NCI-H2107 treated with DMSO at 0.1 percent for 48 hours (cell line): Measurements from ENCODE around the gene GRIK4.
A peak's percentile ranks its signal among the peaks of the same experiment; 100 is the strongest.
"Not testable (repeated sequence)": the region's sequence is repeated elsewhere in the genome, so short reads cannot be mapped to it uniquely, and the experiment has no call there.

Experiments used
- DNase-seq: peaks from one replicate; lab custom pipeline; 2025; ENCODE audit not compliant: unreplicated experiment; lab: John Stamatoyannopoulos, UW

GRIK4 gene

GRCh38 chr11:120722524-120722923, 211.0 kb downstream of the GRIK4 start:
- no peak for DNase-seq

DNA sequence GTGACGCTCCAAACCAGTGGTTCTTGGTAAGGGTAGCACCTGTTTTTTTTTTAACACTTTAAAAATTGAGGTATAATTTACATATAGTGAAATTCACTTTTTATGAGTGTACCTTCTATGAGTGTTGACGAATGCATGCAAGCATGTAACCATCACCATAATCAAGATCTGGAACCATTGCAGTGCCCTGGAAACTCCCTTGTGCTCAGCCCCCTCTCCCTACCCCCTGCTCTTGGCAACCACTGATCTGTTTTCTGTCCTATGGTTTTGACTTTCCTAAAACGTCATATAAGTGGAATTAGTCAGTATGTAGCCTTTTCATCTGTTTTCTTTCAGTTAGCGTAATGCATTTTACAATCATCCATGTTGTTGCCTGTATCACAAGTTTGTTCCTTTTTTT, 212.2 kb downstream of the GRIK4 start:
- no peak for DNase-seq

DNA sequence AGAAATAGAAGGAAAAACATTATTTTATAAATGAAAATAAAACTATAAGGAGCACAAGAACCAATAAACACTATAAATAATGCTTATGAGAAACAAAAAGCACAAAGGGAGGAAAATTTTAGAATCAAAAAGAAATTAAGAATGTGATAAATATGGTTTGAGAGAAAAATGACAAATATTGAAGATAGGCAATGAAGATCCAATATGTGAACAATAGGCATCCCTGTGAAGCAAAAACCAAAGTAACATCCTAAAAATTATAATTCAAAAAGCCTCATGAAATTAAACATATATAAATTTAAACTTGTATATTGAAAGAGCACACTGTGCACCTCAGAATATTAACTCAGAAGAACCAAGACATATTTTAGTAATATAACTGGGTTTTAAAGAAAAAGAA, 216.2 kb downstream of the GRIK4 start:
- DNase-seq: no peak

DNA sequence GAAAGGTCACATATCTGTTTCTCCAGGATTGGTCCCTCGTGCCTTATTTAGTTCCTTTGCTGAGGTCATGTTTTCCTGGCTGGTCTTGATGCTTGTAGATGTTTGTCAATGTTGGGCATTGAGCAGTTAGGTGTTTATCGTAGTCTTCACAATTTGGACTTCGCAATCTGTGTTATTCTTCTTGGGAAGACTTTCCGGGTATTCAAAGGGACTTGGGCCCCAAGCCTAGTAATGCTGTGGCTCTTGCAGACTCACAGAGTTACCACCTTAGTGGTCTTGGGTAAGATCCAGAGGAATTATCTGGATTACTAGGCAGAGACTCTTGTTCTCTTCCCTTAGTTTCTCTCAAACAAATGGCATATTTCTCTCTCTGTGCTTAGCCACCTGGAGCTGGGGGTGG, 223.5 kb downstream of the GRIK4 start:
- no peak for DNase-seq

- no peak for DNase-seq
These were observed 227.0 kb downstream of the GRIK4 start for GRCh38 chr11:120738516-120739046.

DNA sequence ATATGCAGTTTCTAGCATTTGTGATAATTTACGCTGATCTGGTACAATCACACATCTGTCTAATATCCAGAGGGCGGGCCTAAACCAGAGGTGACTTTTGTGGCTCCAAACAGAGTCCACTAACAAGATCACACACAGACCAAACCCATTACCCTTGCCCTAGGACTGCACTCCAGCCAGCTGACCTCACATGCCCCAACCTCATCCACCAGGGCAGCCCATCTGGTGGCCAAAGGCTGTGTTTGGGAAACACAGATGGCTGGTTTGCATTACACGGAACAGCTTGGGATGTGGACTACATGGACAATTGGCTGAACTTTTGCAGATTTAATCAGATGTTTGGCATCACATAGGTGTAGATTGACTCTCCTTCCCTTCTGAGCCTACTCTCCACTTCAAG, 228.2 kb downstream of the GRIK4 start:
- no peak for DNase-seq

DNA sequence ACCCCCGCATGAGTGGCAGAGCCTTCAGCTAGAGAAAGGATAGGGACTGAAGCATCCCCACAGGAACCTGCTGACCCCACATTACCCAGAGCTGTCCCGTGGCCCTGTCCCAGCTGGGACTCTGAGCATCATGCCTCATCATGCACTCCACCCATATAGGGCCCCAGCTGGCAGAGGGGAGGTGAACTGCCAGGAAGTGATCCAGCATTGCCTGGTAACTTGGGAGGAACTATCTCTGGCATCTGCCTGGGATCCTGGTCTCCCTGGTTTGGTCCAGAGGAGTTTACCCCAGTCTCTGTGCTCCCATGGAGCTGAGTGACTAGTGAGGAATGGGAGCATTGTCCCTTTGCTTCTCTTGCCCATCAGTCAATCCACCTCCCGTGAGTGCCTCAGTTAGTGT, 228.8 kb downstream of the GRIK4 start:
- DNase-seq: no peak

- no peak for DNase-seq
These were observed 232.8 kb downstream of the GRIK4 start for GRCh38 chr11:120744016-120744994.

DNA sequence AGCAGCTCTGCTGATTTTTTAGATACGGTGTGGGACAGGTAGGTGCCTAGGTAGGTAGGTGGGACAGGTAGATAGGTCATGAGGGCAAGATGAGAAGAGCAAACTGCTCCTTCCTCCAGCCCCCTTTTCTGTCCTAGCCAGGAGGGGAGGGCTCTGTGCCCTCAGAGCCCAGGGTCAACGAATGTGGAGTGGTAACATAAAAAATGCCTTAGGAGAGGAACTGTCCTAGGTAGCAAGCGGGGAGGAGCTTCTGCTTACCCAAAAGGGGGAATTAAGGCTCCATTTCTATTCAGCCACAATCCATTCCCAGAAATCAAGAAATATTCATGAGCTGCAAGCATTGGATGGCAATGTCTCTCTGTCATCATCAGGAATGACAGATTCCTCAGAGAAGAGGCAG, 234.8 kb downstream of the GRIK4 start:
- no peak for DNase-seq

GRCh38 chr11:120746836-120747609, 235.5 kb downstream of the GRIK4 start:
- DNase-seq: peak; percentile 8

GRCh38 chr11:120747850-120748814, 236.6 kb downstream of the GRIK4 start:
- DNase-seq: no peak

- DNase-seq: no peak
These were observed 237.8 kb downstream of the GRIK4 start for GRCh38 chr11:120749395-120749794.

DNA sequence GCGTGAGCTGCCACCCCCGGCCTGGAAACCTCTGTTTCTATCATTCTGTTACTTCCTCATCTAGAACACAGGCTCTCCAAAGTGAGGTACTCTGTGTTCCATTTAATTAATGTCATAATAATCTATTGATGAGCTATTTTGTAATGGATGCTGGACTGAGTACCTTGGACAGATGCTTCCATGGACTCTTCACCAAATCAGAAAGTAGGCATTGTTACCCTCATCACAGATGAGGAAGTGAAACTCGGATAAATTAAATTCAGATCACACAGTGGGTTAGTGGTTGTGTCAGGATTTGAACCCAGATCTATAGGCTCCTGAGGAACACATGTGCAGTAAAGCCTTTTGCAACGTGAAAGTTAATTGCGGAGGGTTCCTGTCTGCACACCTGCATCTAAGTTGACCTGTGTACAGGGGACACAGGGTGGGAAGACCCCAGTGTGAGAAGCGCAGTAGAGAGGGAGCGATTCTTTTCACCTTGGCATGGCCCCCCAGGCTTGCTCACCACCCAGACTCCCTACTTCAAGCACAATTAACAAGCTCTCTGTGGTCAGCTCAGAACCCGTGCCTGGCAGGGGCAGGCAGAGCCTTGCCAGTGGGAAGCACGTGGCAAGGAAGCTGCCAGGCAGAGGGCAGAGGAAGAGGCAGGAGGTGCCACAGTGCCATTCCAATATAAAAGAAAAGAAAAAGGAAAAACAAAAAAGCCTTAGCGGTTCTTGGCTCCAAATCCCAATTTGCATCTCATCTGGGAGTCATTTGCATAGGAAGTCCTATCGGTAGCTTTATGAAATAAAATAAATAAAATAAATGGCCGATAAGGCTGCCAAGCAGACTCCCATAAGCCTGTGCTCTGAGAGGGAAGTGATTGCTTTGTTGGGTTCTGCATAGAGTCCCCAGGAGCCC, 239.3 kb downstream of the GRIK4 start:
- no peak for DNase-seq

- DNase-seq: no peak
These were observed 240.0 kb downstream of the GRIK4 start for GRCh38 chr11:120751550-120751949.

DNA sequence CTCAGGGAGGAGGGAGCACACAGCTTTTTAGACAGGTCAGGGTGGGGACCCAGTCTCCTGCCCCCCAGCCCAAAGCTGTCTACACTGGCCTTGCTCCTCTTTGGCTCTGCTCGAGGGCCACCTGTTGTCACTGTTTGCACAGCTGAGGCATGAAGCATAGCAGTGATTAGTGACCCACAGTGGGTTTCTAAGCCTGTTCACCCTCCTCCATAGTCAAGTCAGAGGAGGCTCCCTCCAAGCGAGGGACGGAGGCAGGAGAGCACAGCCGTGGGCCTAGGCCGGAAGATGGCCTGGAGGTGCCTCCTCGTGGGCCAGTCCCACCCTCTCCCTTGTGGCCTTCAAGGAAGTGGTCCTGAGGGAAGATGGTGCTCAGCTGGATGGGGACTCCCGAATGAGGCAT, 241.1 kb downstream of the GRIK4 start:
- no peak for DNase-seq

- DNase-seq: no peak
These were observed 245.4 kb downstream of the GRIK4 start for GRCh38 chr11:120756931-120757330.

GRCh38 chr11:120759046-120759445, 247.5 kb downstream of the GRIK4 start:
- no peak for DNase-seq

GRCh38 chr11:120765710-120766109, 254.2 kb downstream of the GRIK4 start:
- not testable (repeated sequence) for DNase-seq

GRCh38 chr11:120766318-120766717, 254.8 kb downstream of the GRIK4 start:
- DNase-seq: no peak

GRCh38 chr11:120768949-120769348, 257.4 kb downstream of the GRIK4 start:
- no peak for DNase-seq
